Measurements from ENCODE around the gene SLC37A3. TPM values are rescaled to one million over a fixed set of nuclear protein-coding genes. Genes with fewer than 3 reads are reported as not detected.

SLC37A3 gene
- total and polyA plus RNA-seq, 2 of the 13 experiments (the other 11 are each of a cell fraction or from before 2014, with no cell fraction given): 21.3 to 27.9 TPM

GRCh38 chr7:140367528-140367927, 30.8 kb downstream of the SLC37A3 start (continued):
- TF ChIP-seq GPBP1L1 (CRISPR knock-in tag; IDR thresholded peaks at IDR 0.05): no peak

GRCh38 chr7:140364819-140365218, 33.5 kb downstream of the SLC37A3 start:
- no peak overlapping the region for H3K4me2 ChIP-seq (ENCODE audit: low read depth, low read length)
- H3K27me3 ChIP-seq (ENCODE audit: control insufficient read depth in 1 of 2, insufficient read depth in 2 of 2, low read length in 2 of 2): no peaks in the 10 kb centered on the region; a peak in 1 of 5 replicates
- DNase-seq (ENCODE audit: low spot score): no peak
- H3K9ac ChIP-seq (ENCODE audit: insufficient read depth, low read depth, low read length): no peak overlapping the region
- TF ChIP-seq PCBP1 (IDR thresholded peaks at IDR 0.05; ENCODE audit: borderline replicate concordance, low read depth, low read length) (no peak), ATF2 (CRISPR knock-in tag; IDR thresholded peaks at IDR 0.05) (no peak), FOXP1 (IDR thresholded peaks at IDR 0.05) (no peak), FOXP1 (CRISPR knock-in tag; IDR thresholded peaks at IDR 0.05) (no peak), ZNF766 (CRISPR knock-in tag; IDR thresholded peaks at IDR 0.05; ENCODE audit: borderline replicate concordance) (no peak), ZNF710 (CRISPR knock-in tag; IDR thresholded peaks at IDR 0.05; ENCODE audit: borderline replicate concordance) (no peak), STAT5B (CRISPR knock-in tag; IDR thresholded peaks at IDR 0.05) (no peak), NR2F2 (IDR thresholded peaks at IDR 0.05; ENCODE audit: borderline replicate concordance, low read depth) (no peak), RXRB (CRISPR knock-in tag; IDR thresholded peaks at IDR 0.05; ENCODE audit: borderline replicate concordance) (no peak), ZBTB8A (CRISPR knock-in tag; IDR thresholded peaks at IDR 0.05; ENCODE audit: borderline replicate concordance, low read depth) (no peak), SALL2 (CRISPR knock-in tag; IDR thresholded peaks at IDR 0.05) (no peak), JUN (CRISPR knock-in tag; IDR thresholded peaks at IDR 0.05) (no peak)
- TF ChIP-seq, protein P1, sequence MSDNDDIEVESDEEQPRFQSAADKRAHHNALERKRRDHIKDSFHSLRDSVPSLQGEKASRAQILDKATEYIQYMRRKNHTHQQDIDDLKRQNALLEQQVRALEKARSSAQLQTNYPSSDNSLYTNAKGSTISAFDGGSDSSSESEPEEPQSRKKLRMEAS (IDR thresholded peaks at IDR 0.05): no peak
- CTCF ChIA-PET (ENCODE audit: low intra/inter-chr PET ratio, low total read pairs): no interaction called here
- in situ Hi-C loops (cut with HindIII; ENCODE audit: extremely low pct_ligation_motif_present, low pct_unique_long_range_greater_than_20kb) (no loop called here), intact Hi-C loops (cut with micrococcal nuclease; ENCODE audit: unreplicated experiment) (no loop called here)
- no peaks in the 10 kb centered on the region for H3K9me3 ChIP-seq (ENCODE audit: low read length)
- no peaks in the 10 kb centered on the region for H3K79me2 ChIP-seq (ENCODE audit: insufficient read depth, low read length)
- POLR2A ChIA-PET: no interaction called here
- no peaks in the 10 kb centered on the region for H3K4me1 ChIP-seq (ENCODE audit: insufficient read depth, low read length)
- WGBS (ENCODE audit: low lambda C conversion rate): 100% methylated on average over 3 of the region's 3 CpGs
- H3K36me3 ChIP-seq (replicated peaks in 1 of 2; ENCODE audit: control insufficient read depth in 1 of 2, insufficient read depth in 2 of 2, low read length in 2 of 2): peaks cover 1 to 3% of the 10 kb centered on the region in 2 experiments; a peak in 2 of 5 replicates
- no peak for FAIRE-seq
- H3K4me3 ChIP-seq (replicated peaks in 1 of 3; ENCODE audit: insufficient read depth in 1 of 3, low read depth in 2 of 3, low read length in 3 of 3): no peak overlapping the region
- no peak overlapping the region for H2AFZ ChIP-seq (ENCODE audit: low read length)
- no peak overlapping the region for H3K27ac ChIP-seq (ENCODE audit: extremely low read length, insufficient read depth, low read length)
- H4K20me1 ChIP-seq (ENCODE audit: insufficient read depth, low read length): no peaks in the 10 kb centered on the region
- BruUV-seq (replicated peaks): no TSS peak
- no peak for ATAC-seq

Data from HepG2 (cell line).